NCI-H2196 (cell line): Measurements from ENCODE around the gene NF1.

Experiments
- DNase-seq: peaks from one replicate; lab custom pipeline; 2025; ENCODE audit not compliant: unreplicated experiment; lab: John Stamatoyannopoulos, UW

NF1 gene

GRCh38 chr17:31418773-31419350 is 324.1 kb downstream of the NF1 start:
- no peak for DNase-seq

- DNase-seq = no peak
Measured at GRCh38 chr17:31422443-31422842, 327.7 kb downstream of the NF1 start.

GRCh38 chr17:31424944-31425281 is 330.1 kb downstream of the NF1 start:
- DNase-seq = no peak

GRCh38 chr17:31425282-31426040 is 330.7 kb downstream of the NF1 start:
- no peak for DNase-seq
